Vagina (tissue), 2 donors: ENCODE results near the gene PADI1.

ENCODE experiments used
- POLR2AphosphoS5 ChIP-seq, 2 donors: sonication (generic); formaldehyde crosslinking; IDR thresholded peaks; one replicate each; pipeline ENCODE4 v1.9.0; 2017; ENCODE audit warnings: antibody characterized with exemption in 2 of 2, mild to moderate bottlenecking in 2 of 2, low read depth in 1 of 2; ENCODE audit not compliant: insufficient read depth in 1 of 2
- TF ChIP-seq, protein P1 (sequence below), 3 experiments: fragments of 450-650 bp in 2 of 3; fragments of 200-600 bp in 1 of 3; sonication (generic) in 1 of 3; IDR thresholded peaks; one replicate each; pipeline ENCODE4 v1.5.1; 2017 to 2019; ENCODE audit warnings: antibody characterized with exemption in 3 of 3, mild to moderate bottlenecking in 2 of 3, moderate library complexity in 2 of 3

DNA sequence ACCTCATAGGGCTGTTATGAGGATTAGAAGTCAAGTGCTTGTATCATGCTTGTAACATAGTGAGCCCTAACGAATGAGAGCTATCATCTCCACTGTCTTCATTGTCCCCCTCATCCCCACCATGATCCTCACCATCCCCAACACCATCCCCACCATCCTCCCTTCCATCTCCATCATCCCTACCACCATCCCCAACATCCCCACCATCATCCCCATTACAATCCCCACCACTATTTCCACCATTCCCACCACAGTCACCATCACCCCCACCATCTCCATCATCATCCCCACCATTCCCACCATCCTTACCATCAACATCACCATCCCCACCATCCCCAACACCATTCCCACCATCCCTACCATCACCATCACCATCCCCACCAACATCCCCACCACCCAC lies 39.1 kb upstream of the PADI1 start:
- TF ChIP-seq, protein P1, sequence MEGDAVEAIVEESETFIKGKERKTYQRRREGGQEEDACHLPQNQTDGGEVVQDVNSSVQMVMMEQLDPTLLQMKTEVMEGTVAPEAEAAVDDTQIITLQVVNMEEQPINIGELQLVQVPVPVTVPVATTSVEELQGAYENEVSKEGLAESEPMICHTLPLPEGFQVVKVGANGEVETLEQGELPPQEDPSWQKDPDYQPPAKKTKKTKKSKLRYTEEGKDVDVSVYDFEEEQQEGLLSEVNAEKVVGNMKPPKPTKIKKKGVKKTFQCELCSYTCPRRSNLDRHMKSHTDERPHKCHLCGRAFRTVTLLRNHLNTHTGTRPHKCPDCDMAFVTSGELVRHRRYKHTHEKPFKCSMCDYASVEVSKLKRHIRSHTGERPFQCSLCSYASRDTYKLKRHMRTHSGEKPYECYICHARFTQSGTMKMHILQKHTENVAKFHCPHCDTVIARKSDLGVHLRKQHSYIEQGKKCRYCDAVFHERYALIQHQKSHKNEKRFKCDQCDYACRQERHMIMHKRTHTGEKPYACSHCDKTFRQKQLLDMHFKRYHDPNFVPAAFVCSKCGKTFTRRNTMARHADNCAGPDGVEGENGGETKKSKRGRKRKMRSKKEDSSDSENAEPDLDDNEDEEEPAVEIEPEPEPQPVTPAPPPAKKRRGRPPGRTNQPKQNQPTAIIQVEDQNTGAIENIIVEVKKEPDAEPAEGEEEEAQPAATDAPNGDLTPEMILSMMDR (IDR thresholded peaks at IDR 0.05) = no peak
- TF ChIP-seq POLR2AphosphoS5 (IDR thresholded peaks at IDR 0.05; ENCODE audit: insufficient read depth in 1 of 2, low read depth in 1 of 2) = no peak
